Measurements from ENCODE around the gene HOXC12.

DNA sequence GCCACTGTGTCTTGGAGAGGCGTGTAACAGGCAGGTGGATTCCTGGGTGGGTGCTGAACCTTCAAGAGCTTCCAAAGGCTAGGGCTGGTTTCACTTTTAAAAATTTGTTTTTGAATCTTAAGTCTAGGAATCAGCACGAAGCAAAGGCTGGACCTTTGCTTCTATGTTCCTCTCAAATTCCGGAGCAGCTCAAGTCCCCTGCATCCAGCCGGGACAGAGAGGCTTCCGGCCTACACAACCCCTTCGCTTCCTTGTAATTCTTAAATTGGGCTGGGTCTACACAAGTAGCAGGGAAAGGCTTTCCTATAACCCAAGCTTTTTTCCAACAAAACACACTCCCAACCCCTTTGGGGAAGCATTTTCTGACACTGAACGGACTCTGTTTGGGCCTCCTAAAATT lies 8.3 kb downstream of the HOXC12 start:
- TF ChIP-seq, protein P1, sequence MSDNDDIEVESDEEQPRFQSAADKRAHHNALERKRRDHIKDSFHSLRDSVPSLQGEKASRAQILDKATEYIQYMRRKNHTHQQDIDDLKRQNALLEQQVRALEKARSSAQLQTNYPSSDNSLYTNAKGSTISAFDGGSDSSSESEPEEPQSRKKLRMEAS (IDR thresholded peaks at IDR 0.05) = no peak
- TF ChIP-seq TAF1 (IDR thresholded peaks at IDR 0.05; ENCODE audit: low read depth, low read length) (no peak), JUND (IDR thresholded peaks at IDR 0.05; ENCODE audit: low read length) (no peak), POLR2AphosphoS5 (IDR thresholded peaks at IDR 0.05; ENCODE audit: low read depth, low read length) (no peak), SRF (IDR thresholded peaks at IDR 0.05; ENCODE audit: low read depth, low read length) (no peak), KDM5A (IDR thresholded peaks at IDR 0.05; ENCODE audit: low read length) (no peak), RFX5 (IDR thresholded peaks at IDR 0.05; ENCODE audit: borderline replicate concordance, low read depth, low read length) (no peak), MAFK (IDR thresholded peaks at IDR 0.05; ENCODE audit: low read depth, low read length) (no peak)
- TF ChIP-seq, protein P2, sequence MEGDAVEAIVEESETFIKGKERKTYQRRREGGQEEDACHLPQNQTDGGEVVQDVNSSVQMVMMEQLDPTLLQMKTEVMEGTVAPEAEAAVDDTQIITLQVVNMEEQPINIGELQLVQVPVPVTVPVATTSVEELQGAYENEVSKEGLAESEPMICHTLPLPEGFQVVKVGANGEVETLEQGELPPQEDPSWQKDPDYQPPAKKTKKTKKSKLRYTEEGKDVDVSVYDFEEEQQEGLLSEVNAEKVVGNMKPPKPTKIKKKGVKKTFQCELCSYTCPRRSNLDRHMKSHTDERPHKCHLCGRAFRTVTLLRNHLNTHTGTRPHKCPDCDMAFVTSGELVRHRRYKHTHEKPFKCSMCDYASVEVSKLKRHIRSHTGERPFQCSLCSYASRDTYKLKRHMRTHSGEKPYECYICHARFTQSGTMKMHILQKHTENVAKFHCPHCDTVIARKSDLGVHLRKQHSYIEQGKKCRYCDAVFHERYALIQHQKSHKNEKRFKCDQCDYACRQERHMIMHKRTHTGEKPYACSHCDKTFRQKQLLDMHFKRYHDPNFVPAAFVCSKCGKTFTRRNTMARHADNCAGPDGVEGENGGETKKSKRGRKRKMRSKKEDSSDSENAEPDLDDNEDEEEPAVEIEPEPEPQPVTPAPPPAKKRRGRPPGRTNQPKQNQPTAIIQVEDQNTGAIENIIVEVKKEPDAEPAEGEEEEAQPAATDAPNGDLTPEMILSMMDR (IDR thresholded peaks at IDR 0.05; ENCODE audit: control extremely low read depth in 1 of 3, insufficient read depth in 1 of 3, low read depth in 1 of 3, low read length in 3 of 3) = no peak

Measured in H1 (cell line).